IPS-15b (cell line): Measurements from ENCODE around the gene NEUROD6.

ENCODE experiments used
- H3K27me3 ChIP-seq: one replicate; pipeline ENCODE4 v1.6.1; 2013; ENCODE audit warnings: low read length; ENCODE audit not compliant: control insufficient read depth, insufficient read depth
- H3K36me3 ChIP-seq: one replicate; pipeline ENCODE4 v1.6.1; 2013; ENCODE audit warnings: low read length; ENCODE audit not compliant: control insufficient read depth, insufficient read depth
- H3K4me1 ChIP-seq: one replicate; pipeline ENCODE4 v1.6.1; 2013; ENCODE audit warnings: mild to moderate bottlenecking, low read length; ENCODE audit not compliant: control insufficient read depth, insufficient read depth
- H3K4me3 ChIP-seq: one replicate; pipeline ENCODE4 v1.5.1; 2013; ENCODE audit warnings: low read depth, low read length
- H3K9ac ChIP-seq: one replicate; pipeline ENCODE4 v1.6.1; 2013; ENCODE audit warnings: low read depth, mild to moderate bottlenecking, low read length
- H3K9me3 ChIP-seq: one replicate; pipeline ENCODE4 v1.6.1; 2013; ENCODE audit warnings: mild to moderate bottlenecking, low read length; ENCODE audit not compliant: control insufficient read depth, insufficient read depth

Gene NEUROD6

DNA sequence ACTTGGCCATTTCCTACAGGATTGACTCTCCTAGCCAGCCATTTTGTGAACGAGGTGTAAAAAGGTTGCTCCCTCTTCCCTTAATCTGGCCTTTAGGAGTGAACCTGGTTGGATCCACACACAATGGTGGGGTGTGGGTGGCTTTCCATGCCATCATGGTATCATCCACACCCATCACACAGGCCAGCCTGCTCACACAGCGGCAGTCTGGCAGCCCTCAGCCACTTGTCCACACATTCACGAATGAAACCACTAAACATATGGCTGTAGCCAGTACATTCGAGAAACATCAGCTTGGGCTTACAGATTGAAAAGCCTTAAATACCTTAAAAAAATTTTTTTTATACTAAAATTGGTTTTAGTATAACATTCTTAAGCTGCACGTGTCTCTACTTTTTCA is 31.9 kb downstream of the NEUROD6 start:
- H3K9ac ChIP-seq, result no peak overlapping the region
- no peak overlapping the region for H3K4me3 ChIP-seq
- H3K27me3 ChIP-seq, result no peaks in the 10 kb centered on the region
- no peaks in the 10 kb centered on the region for H3K9me3 ChIP-seq
- H3K36me3 ChIP-seq, result no peaks in the 10 kb centered on the region
- peaks cover 3% of the 10 kb centered on the region for H3K4me1 ChIP-seq

DNA sequence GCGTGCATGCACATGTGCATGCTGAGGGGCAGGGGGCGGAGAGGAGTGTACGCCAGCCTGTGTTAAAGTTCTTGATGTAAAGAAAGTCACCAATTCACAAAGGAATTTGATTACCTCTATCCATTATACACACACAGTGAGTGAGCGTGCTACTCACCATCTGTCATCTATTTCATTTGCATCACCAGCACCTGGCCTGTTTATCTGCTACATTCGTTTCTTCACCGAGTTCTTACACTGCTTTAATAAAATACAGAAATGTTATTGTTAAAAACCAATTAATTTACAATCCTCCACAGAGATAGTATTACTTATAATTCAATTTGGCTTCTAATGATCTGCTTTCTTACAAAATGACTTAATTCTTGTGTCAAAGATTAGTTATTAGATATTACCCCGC is 32.6 kb downstream of the NEUROD6 start:
- no peaks in the 10 kb centered on the region for H3K27me3 ChIP-seq
- H3K9me3 ChIP-seq, result no peaks in the 10 kb centered on the region
- H3K36me3 ChIP-seq, result no peaks in the 10 kb centered on the region
- peaks cover 3% of the 10 kb centered on the region for H3K4me1 ChIP-seq
- H3K9ac ChIP-seq, result no peak overlapping the region
- H3K4me3 ChIP-seq, result no peak overlapping the region

GRCh38 chr7:31305260-31305659 is 35.3 kb downstream of the NEUROD6 start:
- no peak overlapping the region for H3K9ac ChIP-seq

GRCh38 chr7:31304446-31304845 is 36.1 kb downstream of the NEUROD6 start:
- Histone ChIP-seq H3K27me3 (no peaks in the 10 kb centered on the region), H3K9me3 (no peaks in the 10 kb centered on the region), H3K4me3 (no peak overlapping the region), H3K9ac (no peak overlapping the region), H3K4me1 (no peaks in the 10 kb centered on the region), H3K36me3 (no peaks in the 10 kb centered on the region)

More at GRCh38 chr7:31305260-31305659, 35.3 kb downstream of the NEUROD6 start:
- no peak overlapping the region for H3K4me3 ChIP-seq
- H3K4me1 ChIP-seq, result no peaks in the 10 kb centered on the region
- H3K9me3 ChIP-seq, result no peaks in the 10 kb centered on the region
- no peaks in the 10 kb centered on the region for H3K36me3 ChIP-seq
- H3K27me3 ChIP-seq, result no peaks in the 10 kb centered on the region

- H3K27me3 ChIP-seq, result no peaks in the 10 kb centered on the region
- H3K4me3 ChIP-seq, result no peak overlapping the region
- H3K36me3 ChIP-seq, result no peaks in the 10 kb centered on the region
- H3K9me3 ChIP-seq, result no peaks in the 10 kb centered on the region
- no peak overlapping the region for H3K9ac ChIP-seq
- no peaks in the 10 kb centered on the region for H3K4me1 ChIP-seq
Measured at GRCh38 chr7:31302356-31302755, 38.2 kb downstream of the NEUROD6 start.

- Histone ChIP-seq H3K27me3 (no peaks in the 10 kb centered on the region), H3K9me3 (no peaks in the 10 kb centered on the region), H3K4me1 (no peaks in the 10 kb centered on the region), H3K4me3 (no peak overlapping the region), H3K9ac (no peak overlapping the region), H3K36me3 (no peaks in the 10 kb centered on the region)
Measured at GRCh38 chr7:31299336-31299735, 41.2 kb downstream of the NEUROD6 start.

DNA sequence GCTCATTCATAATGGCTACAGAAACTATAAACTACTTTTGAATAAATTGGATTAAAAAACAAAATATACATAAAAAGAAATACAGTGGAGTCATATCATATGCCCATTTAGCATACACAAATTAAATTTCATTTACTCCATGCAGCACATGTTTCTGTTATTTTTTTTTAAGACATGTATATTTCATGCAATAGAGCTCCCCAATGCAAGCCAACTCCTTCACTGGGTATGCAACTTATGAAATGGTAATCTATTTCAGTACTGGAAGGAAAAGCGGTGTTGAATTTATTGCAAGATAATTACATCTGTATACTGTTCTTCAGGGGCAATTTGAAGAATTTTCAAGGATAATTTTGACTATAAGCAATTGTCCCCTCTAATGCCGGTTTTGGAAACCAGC is 49.9 kb downstream of the NEUROD6 start:
- H3K4me3 ChIP-seq, result no peak overlapping the region
- no peaks in the 10 kb centered on the region for H3K27me3 ChIP-seq
- no peaks in the 10 kb centered on the region for H3K36me3 ChIP-seq
- no peaks in the 10 kb centered on the region for H3K4me1 ChIP-seq
- H3K9ac ChIP-seq, result no peak overlapping the region
- no peaks in the 10 kb centered on the region for H3K9me3 ChIP-seq
